HG03097 (cell line): Measurements from ENCODE around the gene PEPD.

Source experiments
- ATAC-seq: cut with Tn5 transposase; IDR thresholded peaks from one replicate; pipeline ENCODE4 v1.9.1; 2021; ENCODE audit not compliant: unreplicated experiment, low FRiP score

Gene PEPD

GRCh38 chr19:33344573-33344925 lies 177.0 kb downstream of the PEPD start:
- ATAC-seq = no peak

GRCh38 chr19:33343859-33344572 lies 177.6 kb downstream of the PEPD start:
- no peak for ATAC-seq

GRCh38 chr19:33343301-33343700 lies 178.3 kb downstream of the PEPD start:
- no peak for ATAC-seq

GRCh38 chr19:33340991-33341390 lies 180.6 kb downstream of the PEPD start:
- no peak for ATAC-seq

- ATAC-seq = no peak
Observed at GRCh38 chr19:33339016-33339984, 182.3 kb downstream of the PEPD start.
